ENCODE data around the gene RRAGB.

DNA sequence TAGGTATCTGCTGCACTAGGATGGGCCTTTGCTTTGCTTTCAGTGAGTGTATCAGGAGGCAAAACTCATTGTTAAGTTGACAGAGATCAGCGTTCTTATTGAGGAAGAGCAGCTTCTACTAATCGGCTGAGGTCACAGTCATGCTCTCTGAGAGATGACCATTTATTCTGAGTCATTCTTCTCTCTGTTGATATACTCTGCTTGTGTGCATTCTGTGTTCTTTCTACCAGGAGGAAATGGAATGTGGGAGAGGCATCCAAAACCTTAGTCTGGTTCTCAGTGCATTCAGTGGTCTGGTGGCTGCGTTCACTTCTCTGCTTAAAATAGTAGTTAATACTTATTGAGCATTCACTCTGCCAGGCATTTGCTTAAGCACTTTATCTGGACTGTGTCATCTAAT is 66.2 kb downstream of the RRAGB start:
- TF ChIP-seq, protein P1, sequence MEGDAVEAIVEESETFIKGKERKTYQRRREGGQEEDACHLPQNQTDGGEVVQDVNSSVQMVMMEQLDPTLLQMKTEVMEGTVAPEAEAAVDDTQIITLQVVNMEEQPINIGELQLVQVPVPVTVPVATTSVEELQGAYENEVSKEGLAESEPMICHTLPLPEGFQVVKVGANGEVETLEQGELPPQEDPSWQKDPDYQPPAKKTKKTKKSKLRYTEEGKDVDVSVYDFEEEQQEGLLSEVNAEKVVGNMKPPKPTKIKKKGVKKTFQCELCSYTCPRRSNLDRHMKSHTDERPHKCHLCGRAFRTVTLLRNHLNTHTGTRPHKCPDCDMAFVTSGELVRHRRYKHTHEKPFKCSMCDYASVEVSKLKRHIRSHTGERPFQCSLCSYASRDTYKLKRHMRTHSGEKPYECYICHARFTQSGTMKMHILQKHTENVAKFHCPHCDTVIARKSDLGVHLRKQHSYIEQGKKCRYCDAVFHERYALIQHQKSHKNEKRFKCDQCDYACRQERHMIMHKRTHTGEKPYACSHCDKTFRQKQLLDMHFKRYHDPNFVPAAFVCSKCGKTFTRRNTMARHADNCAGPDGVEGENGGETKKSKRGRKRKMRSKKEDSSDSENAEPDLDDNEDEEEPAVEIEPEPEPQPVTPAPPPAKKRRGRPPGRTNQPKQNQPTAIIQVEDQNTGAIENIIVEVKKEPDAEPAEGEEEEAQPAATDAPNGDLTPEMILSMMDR (IDR thresholded peaks at IDR 0.05), result no peak
- TF ChIP-seq CHD2 (IDR thresholded peaks at IDR 0.05; ENCODE audit: low read length, partially characterized antibody) (no peak), SMC3 (IDR thresholded peaks at IDR 0.05; ENCODE audit: low read depth, low read length) (no peak), POLR2AphosphoS5 (IDR thresholded peaks at IDR 0.05; ENCODE audit: low read depth, low read length) (no peak), IRF3 (IDR thresholded peaks at IDR 0.05; ENCODE audit: low read depth, low read length) (no peak), USF2 (IDR thresholded peaks at IDR 0.05; ENCODE audit: borderline replicate concordance, low read depth, low read length) (no peak), NRF1 (IDR thresholded peaks at IDR 0.05; ENCODE audit: low read depth, low read length) (no peak)

Measured in SK-N-SH (cell line).